ENCODE data around the gene GSTCD. TPM values are rescaled to one million over a fixed set of nuclear protein-coding genes. Genes with fewer than 3 reads are reported as not detected.
A peak's percentile ranks its signal among the peaks of the same experiment; 100 is the strongest.

Gene GSTCD
- total RNA-seq, 2 experiments from 2014 or later = 16.2 to 17.5 TPM

- no peak for ATAC-seq
- intact Hi-C loops (cut with micrococcal nuclease) = no loop called here
- peaks cover 9% of the 10 kb centered on the region for H3K36me3 Mint-ChIP-seq (ENCODE audit: low read depth)
- no peak for DNase-seq
- no peaks in the 10 kb centered on the region for H3K9me3 Mint-ChIP-seq
- peak overlapping the region; percentile 96 for H3K4me3 Mint-ChIP-seq
- CTCF ChIA-PET = interaction anchor here (1.5 kb wide), 1 partner anchor 234 kb away, joined by 5 read pairs; the partner anchor contains the start of gene PPA2
- POLR2A ChIA-PET = interaction anchor here (0.9 to 1.1 kb wide), 3 partner anchors 21 to 235 kb away, joined by 3 to 5 read pairs (median 3); no protein-coding TSS in a partner anchor
- H3K27me3 Mint-ChIP-seq = no peaks in the 10 kb centered on the region
- no peak for TF ChIP-seq CTCF (IDR thresholded peaks at IDR 0.05)
- H3K4me1 Mint-ChIP-seq (ENCODE audit: low read depth) = peaks cover 23% of the 10 kb centered on the region
- H3K27ac Mint-ChIP-seq = peak overlapping the region; percentile 94
Measured at GRCh38 chr4:105707782-105708180, 803 bp upstream of the GSTCD start.

DNA sequence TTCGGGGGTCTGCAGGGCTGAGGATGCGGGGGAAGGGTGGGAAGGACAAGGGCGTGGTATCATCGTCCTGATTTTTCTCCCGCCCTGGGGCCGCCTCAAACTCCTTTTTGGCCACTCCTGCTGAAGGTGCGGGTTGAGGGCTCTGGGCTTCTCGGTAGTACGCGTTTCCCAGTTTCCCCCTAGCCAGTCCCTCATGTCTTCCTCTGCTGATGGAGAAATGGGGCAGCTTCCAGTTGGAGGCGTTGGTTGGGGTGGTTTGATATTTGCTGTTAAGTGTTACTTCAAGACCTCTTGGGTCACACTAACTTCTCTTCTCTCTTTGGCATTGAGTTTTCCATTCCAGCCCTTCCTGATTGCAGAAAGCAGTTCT lies 482 bp downstream of the GSTCD start:
- peak; percentile 15 for DNase-seq
- peak; percentile 15 for ATAC-seq
- POLR2A ChIA-PET = interaction anchor here (1.1 kb wide), 1 partner anchor 236 kb away, joined by 3 read pairs; no protein-coding TSS in a partner anchor
- Mint-ChIP-seq H3K27me3 (no peaks in the 10 kb centered on the region), H3K4me1 (ENCODE audit: low read depth) (peaks cover 23% of the 10 kb centered on the region), H3K4me3 (peak overlapping the region; percentile 96), H3K9me3 (no peaks in the 10 kb centered on the region), H3K27ac (peak overlapping the region; percentile 94), H3K36me3 (ENCODE audit: low read depth) (peaks cover 9% of the 10 kb centered on the region)
- CTCF ChIA-PET = interaction anchor here (1.5 kb wide), 1 partner anchor 235 kb away, joined by 5 read pairs; the partner anchor contains the start of gene PPA2
- intact Hi-C loops (cut with micrococcal nuclease) = no loop called here
- TF ChIP-seq CTCF (IDR thresholded peaks at IDR 0.05) = no peak

DNA sequence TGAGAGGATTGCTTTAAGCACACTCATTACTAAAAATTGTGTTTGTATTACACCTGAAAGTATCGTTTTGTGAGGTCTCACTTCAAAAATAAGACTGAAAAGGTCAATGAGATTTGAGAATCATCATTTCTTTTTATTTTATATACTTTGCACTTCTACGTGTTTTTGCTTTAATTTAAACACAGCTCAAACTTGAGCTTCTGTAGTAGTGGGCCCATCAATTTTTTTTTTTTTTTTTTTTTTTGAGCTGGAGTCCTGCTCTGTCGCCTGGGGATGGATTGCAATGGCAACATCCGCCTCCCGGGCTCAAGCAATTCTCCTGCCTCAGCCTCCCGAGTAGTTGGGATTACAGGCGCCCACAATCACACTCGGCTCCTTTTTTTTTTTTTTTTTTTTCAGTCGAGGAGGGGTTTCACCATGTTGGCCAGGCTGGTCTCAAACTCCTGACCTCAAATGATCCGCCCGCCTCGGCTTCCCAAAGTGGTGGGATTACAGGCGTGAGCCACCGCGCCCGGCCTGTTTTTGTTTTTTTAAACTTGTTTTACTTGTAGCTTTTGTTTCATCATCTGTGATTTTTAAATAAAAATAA lies 1.5 kb downstream of the GSTCD start:
- ChIA-PET CTCF (interaction anchor here (1.0 kb wide), 1 partner anchor 236 kb away, joined by 4 read pairs; the partner anchor contains the start of gene PPA2), POLR2A (no interaction called here)
- TF ChIP-seq CTCF (IDR thresholded peaks at IDR 0.05) = no peak
- Mint-ChIP-seq H3K27me3 (no peaks in the 10 kb centered on the region), H3K4me3 (peak overlapping the region; percentile 96), H3K27ac (no peak overlapping the region), H3K36me3 (ENCODE audit: low read depth) (peaks cover 9% of the 10 kb centered on the region), H3K4me1 (ENCODE audit: low read depth) (peaks cover 23% of the 10 kb centered on the region), H3K9me3 (no peaks in the 10 kb centered on the region)
- ATAC-seq (no peak), DNase-seq (no peak)
- intact Hi-C loops (cut with micrococcal nuclease) = no loop called here

GRCh38 chr4:105710678-105711077 lies 2.1 kb downstream of the GSTCD start:
- DNase-seq (no peak), ATAC-seq (no peak)
- no peak overlapping the region for H3K27ac Mint-ChIP-seq
- CTCF ChIA-PET = interaction anchor here (1.0 kb wide), 1 partner anchor 237 kb away, joined by 4 read pairs; the partner anchor contains the start of gene PPA2
- no peak overlapping the region for H3K4me3 Mint-ChIP-seq
- peaks cover 20% of the 10 kb centered on the region for H3K4me1 Mint-ChIP-seq (ENCODE audit: low read depth)
- no peaks in the 10 kb centered on the region for H3K27me3 Mint-ChIP-seq
- no peaks in the 10 kb centered on the region for H3K9me3 Mint-ChIP-seq
- POLR2A ChIA-PET = no interaction called here
- intact Hi-C loops (cut with micrococcal nuclease) = no loop called here
- TF ChIP-seq CTCF (IDR thresholded peaks at IDR 0.05) = no peak
- peaks cover 7% of the 10 kb centered on the region for H3K36me3 Mint-ChIP-seq (ENCODE audit: low read depth)

DNA sequence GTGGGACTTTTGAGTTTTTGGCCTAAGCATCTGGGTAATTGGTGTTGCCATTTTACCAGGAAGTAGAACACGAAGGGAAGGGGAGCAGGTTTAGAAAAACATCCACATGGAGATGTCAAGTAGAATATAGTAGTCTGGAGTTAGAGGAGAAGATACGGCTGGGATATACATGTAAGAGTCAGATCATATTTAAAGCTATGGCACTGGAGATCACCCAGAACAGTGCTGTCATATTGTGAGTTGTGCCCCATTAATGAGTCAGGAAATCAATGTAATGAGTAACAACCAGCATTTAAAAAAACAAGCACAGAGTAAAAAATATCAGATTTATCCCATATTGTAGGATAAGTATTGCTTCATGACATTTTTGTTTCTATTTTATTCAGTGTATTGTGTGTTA lies 4.2 kb downstream of the GSTCD start:
- TF ChIP-seq CTCF (IDR thresholded peaks at IDR 0.05) = no peak
- POLR2A ChIA-PET = no interaction called here
- ATAC-seq (no peak), DNase-seq (no peak)
- intact Hi-C loops (cut with micrococcal nuclease) = no loop called here
- no peaks in the 10 kb centered on the region for H3K9me3 Mint-ChIP-seq
- no peak overlapping the region for H3K27ac Mint-ChIP-seq
- H3K4me3 Mint-ChIP-seq = no peak overlapping the region
- peaks cover 3% of the 10 kb centered on the region for H3K4me1 Mint-ChIP-seq (ENCODE audit: low read depth)
- H3K27me3 Mint-ChIP-seq = no peaks in the 10 kb centered on the region
- H3K36me3 Mint-ChIP-seq (ENCODE audit: low read depth) = no peaks in the 10 kb centered on the region
- CTCF ChIA-PET = interaction anchor here (0.7 kb wide), 1 partner anchor 239 kb away, joined by 3 read pairs; the partner anchor contains the start of gene PPA2
